Measurements from ENCODE around the gene GLT1D1. TPM values are rescaled to one million over a fixed set of nuclear protein-coding genes. Genes with fewer than 3 reads are reported as not detected.

The GLT1D1 gene
- total RNA-seq, 4 donors from 2014 or later, result 0.26 to 3.6 (median 2.9) TPM; not detected in 1

DNA sequence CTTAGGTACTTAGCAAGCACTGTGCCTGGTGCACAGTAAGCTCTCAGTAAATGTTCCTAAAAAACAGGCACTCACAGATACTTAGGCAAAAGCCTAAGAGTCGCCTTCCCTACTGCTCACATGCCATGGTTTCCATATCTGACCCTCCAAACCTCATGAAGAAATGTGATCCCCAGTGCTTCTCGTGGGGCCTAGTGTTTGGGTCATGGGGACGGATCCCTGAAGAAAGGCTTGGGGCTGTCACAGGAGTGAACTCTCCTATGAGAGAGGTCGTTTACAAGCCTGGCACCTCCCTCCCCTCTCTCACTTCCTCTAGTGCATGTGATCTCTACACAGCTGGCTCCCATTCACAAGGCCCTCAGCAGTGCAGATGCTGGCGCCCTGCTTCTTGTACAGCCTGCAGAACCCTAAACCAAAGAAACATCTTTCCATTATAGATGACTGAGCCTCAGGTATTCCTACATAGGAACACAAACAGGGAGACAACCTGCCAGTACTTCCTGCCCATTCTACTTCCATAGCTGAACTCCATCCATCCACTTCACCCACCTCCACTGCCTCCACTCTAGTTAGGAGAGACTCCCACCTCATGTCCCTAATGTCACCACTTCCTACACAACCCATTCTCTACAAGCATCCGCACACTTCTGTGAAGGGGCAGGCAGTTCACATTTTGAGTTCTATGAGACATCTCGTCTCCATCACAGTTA lies 32.4 kb upstream of the GLT1D1 start:
- Histone ChIP-seq H3K36me3 (no peaks in the 10 kb centered on the region), H3K27me3 (no peaks in the 10 kb centered on the region), H3K9me3 (no peaks in the 10 kb centered on the region), H3K4me3 (no peak overlapping the region), H3K4me1 (peaks cover 0 to 27% of the 10 kb centered on the region in 2 donors), H3K27ac (no peak overlapping the region)
- intact Hi-C loops (cut with DNase I; ENCODE audit: low total_unique reads), result no loop called here
- DNase-seq, result no peak
- TF ChIP-seq, protein P1, sequence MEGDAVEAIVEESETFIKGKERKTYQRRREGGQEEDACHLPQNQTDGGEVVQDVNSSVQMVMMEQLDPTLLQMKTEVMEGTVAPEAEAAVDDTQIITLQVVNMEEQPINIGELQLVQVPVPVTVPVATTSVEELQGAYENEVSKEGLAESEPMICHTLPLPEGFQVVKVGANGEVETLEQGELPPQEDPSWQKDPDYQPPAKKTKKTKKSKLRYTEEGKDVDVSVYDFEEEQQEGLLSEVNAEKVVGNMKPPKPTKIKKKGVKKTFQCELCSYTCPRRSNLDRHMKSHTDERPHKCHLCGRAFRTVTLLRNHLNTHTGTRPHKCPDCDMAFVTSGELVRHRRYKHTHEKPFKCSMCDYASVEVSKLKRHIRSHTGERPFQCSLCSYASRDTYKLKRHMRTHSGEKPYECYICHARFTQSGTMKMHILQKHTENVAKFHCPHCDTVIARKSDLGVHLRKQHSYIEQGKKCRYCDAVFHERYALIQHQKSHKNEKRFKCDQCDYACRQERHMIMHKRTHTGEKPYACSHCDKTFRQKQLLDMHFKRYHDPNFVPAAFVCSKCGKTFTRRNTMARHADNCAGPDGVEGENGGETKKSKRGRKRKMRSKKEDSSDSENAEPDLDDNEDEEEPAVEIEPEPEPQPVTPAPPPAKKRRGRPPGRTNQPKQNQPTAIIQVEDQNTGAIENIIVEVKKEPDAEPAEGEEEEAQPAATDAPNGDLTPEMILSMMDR (IDR thresholded peaks at IDR 0.05), result no peak
- TF ChIP-seq POLR2A (IDR thresholded peaks at IDR 0.05), result no peak

DNA sequence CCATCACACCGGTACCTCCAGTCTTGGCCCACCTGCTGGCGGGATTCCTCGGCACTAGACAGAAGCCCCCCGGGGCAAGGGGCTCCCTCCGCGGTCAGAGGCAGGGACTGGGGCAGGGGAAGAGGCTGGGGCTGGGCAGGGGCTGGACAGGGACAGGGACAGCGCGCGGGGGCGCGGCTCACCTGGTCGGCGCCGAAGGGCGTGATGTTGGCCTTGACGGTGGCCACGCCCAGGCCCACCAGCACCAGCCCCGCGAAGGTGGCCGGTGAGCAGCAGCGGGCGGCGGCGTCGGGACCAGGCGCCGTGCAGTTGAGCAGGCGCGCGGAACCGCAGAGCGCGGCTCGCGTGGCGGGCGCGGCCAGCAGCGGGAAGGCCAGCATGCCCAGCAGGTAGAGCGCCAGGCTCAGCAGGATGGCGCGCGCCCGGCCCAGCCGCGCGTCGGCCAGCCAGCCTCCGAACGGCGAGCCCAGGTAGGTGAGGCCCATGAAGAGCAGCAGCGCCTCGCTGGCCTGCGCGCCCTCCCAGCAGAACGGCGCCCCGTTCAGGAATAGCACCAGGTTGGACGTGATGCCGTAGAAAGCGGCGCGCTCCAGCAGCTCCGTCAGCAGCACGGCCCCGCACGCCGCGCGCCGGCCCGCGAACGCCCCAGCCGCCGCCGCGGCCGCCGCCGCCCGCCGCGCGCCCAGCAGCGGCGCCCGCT lies 29.9 kb upstream of the GLT1D1 start:
- Histone ChIP-seq H3K27ac (peak overlapping the region; percentile 69 to 78), H3K4me3 (peak overlapping the region; percentile 51 to 99)
- peak in 1 of 2 donors; percentile 24 for DNase-seq

DNA sequence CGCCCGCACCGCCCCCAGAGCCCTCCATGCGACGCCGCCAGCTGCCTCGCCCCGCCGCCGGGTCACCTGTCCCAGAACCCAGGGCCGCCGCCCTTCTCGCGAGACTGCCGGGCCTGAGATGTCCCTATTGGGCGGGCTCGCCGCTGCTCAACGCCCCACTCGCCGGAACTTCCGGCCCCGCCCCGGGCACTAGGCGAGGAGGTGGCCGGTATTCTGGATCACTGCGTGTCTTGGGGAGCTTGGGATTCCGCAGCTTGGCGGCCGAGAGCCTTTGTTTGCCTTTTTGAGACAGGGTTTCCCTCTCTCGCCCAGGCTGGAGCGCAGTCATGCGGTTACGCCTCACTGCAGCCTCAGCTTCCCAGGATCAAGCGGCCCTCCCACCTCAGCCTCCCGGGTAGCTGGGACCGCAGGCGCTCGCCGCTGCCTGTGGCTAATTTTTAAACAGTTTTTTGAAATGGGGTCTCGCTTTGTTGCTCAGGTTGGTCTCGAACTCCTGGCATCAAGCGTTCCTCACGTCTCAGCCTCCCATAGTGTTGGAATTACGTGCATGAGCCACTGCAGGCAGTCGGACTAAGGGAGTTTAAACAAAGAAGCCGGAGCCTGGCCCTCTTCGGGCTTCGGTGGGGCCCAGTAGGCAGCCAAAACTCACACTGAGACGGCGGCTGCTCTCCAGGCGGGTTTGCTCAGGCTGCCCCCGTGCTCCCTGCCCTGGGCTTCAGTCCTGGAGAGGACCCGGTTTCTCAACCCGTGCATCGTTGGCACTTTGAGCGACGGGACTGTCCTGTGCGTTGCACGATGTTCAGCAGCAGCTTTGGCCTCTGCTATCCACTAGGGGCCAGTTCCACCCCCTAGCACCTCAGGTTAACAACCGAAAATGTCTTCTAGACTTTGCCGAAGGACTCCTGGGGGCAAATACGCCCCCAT lies 29.1 kb upstream of the GLT1D1 start, which contains the start of gene SLC15A4:
SLC15A4 (minus strand) TSS at position 43 of the 924 bp plus-strand sequence; CDS start at position 28, 15 bp downstream.
- intact Hi-C loops (cut with DNase I; ENCODE audit: low total_unique reads), result no loop called here
- DNase-seq, result peak; percentile 93 to 94
- Histone ChIP-seq H3K27me3 (no peaks in the 10 kb centered on the region), H3K36me3 (no peaks in the 10 kb centered on the region), H3K27ac (peak within 1 kb of the TSS; percentile 69 to 86), H3K4me1 (peaks cover 0 to 17% of the 10 kb centered on the region in 2 donors), H3K4me3 (peak within 1 kb of the TSS; percentile 51 to 99), H3K9me3 (no peaks in the 10 kb centered on the region)
- peak; percentile 84 to 92 for TF ChIP-seq POLR2A (IDR thresholded peaks at IDR 0.05)
- TF ChIP-seq, protein P1 (IDR thresholded peaks at IDR 0.05), result no peak

More for the DNA sequence above, 29.9 kb upstream of the GLT1D1 start:
- no peak for TF ChIP-seq POLR2A (IDR thresholded peaks at IDR 0.05)
- TF ChIP-seq, protein P1 (IDR thresholded peaks at IDR 0.05), result no peak
- Histone ChIP-seq H3K36me3 (no peaks in the 10 kb centered on the region), H3K9me3 (no peaks in the 10 kb centered on the region), H3K27me3 (no peaks in the 10 kb centered on the region), H3K4me1 (peaks cover 0 to 17% of the 10 kb centered on the region in 2 donors)
- intact Hi-C loops (cut with DNase I; ENCODE audit: low total_unique reads), result no loop called here

DNA sequence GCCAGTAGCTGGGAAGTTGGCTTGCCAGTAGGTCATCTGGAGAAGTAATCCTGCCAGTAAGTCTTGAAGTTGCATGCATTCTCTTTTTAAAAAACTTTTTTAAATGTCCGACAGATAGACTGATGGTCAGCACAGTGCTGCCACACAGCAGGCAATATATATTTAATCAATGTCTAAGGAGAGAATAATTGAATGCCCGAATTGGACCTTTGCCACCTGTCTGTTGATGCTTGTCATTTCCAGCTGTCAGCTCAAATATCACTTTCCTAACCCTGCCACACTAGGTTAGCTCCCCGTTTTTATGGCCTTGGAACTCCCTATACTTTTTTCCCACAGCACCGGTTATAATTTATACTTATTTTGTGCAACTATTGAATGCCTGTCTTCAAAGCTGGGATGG lies 27.4 kb upstream of the GLT1D1 start:
- H3K27ac ChIP-seq, result no peak overlapping the region
- TF ChIP-seq, protein P1 (IDR thresholded peaks at IDR 0.05), result no peak
- TF ChIP-seq POLR2A (IDR thresholded peaks at IDR 0.05), result no peak
- H3K4me1 ChIP-seq, result peaks cover 0 to 17% of the 10 kb centered on the region in 2 donors
- no peak overlapping the region for H3K4me3 ChIP-seq
- no peaks in the 10 kb centered on the region for H3K27me3 ChIP-seq
- intact Hi-C loops (cut with DNase I; ENCODE audit: low total_unique reads), result no loop called here
- H3K9me3 ChIP-seq, result no peaks in the 10 kb centered on the region
- no peaks in the 10 kb centered on the region for H3K36me3 ChIP-seq
- DNase-seq, result no peak

Data from uterus (tissue), 4 donors.